ENCODE measurements around the gene GALNTL6.

- TF ChIP-seq TAF1 (IDR thresholded peaks at IDR 0.05; ENCODE audit: low read depth) (no peak), EZH2 (IDR thresholded peaks at IDR 0.05; ENCODE audit: borderline replicate concordance, insufficient read depth, low read length, poor library complexity, severe bottlenecking) (no peak), MXI1 (conservative IDR thresholded peaks at IDR 0.05; ENCODE audit: poor library complexity, severe bottlenecking) (no peak), POLR2AphosphoS5 (IDR thresholded peaks at IDR 0.05) (no peak)
- TF ChIP-seq, protein P1, sequence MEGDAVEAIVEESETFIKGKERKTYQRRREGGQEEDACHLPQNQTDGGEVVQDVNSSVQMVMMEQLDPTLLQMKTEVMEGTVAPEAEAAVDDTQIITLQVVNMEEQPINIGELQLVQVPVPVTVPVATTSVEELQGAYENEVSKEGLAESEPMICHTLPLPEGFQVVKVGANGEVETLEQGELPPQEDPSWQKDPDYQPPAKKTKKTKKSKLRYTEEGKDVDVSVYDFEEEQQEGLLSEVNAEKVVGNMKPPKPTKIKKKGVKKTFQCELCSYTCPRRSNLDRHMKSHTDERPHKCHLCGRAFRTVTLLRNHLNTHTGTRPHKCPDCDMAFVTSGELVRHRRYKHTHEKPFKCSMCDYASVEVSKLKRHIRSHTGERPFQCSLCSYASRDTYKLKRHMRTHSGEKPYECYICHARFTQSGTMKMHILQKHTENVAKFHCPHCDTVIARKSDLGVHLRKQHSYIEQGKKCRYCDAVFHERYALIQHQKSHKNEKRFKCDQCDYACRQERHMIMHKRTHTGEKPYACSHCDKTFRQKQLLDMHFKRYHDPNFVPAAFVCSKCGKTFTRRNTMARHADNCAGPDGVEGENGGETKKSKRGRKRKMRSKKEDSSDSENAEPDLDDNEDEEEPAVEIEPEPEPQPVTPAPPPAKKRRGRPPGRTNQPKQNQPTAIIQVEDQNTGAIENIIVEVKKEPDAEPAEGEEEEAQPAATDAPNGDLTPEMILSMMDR (IDR thresholded peaks at IDR 0.05; ENCODE audit: poor library complexity, severe bottlenecking), result no peak
These were observed 1162.5 kb downstream of the GALNTL6 start for GRCh38 chr4:172975651-172976229.
